ENCODE results near the gene FAM186B.

The FAM186B gene

GRCh38 chr12:49598527-49598926, 6.9 kb downstream of the FAM186B start (continued):
- TF ChIP-seq ZNF223 (tag by site-specific recombination; IDR thresholded peaks at IDR 0.05): no peak
- no peak for TF ChIP-seq ZNF426 (tag by site-specific recombination; IDR thresholded peaks at IDR 0.05)
- TF ChIP-seq SP3 (tag by site-specific recombination; IDR thresholded peaks at IDR 0.05): no peak
- no peak for TF ChIP-seq ZNF785 (tag by site-specific recombination; IDR thresholded peaks at IDR 0.05)
- no peak for TF ChIP-seq ZNF624 (tag by site-specific recombination; IDR thresholded peaks at IDR 0.05)
- no peak for TF ChIP-seq ZNF19 (tag by site-specific recombination; IDR thresholded peaks at IDR 0.05; ENCODE audit: low read depth)
- TF ChIP-seq ZNF658 (tag by site-specific recombination; IDR thresholded peaks at IDR 0.05): no peak
- TF ChIP-seq REST (tag by site-specific recombination; IDR thresholded peaks at IDR 0.05): no peak

DNA sequence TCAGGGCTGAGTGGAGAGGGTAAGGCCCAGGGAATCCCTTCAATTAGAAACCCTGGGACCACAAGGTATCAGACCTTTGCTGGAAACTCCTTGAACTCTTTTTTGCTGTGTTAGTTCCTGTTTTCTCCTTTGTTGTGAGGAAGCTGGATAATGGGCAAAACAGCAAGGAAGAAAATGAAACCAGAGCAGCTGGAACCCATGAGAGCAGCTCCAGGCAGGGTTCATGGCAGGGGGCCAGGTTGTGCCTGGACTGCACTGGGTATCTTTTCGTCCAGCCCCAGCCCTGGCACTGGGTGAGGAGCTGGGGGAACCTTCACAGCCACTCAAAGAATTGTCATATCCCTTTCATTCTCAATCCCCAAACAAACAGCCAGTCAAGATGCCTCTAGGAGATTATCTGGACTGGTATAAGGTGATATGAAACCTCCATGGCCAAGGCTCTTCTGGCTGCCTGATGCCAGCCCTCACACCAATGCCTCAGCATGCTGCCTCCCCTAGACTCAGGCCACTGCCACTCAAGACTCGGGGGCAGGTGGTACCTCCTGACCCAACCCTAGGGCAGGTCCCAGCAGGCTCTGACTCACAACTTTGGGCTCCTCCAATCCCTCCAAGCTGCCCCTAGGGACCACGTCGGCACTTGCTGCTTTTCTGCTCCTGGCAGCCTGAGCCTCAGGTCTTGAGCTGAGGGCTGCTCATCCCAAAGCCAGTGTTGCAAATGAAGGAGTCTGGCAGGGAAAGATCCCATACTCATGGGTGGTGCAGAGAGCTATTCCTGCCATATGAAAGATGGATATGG, 16.5 kb downstream of the FAM186B start:
- Histone ChIP-seq H3K4me3 (ENCODE audit: low read depth, low read length) (no peak overlapping the region), H3K4me1 (ENCODE audit: control insufficient read depth, insufficient read depth, low read length) (no peaks in the 10 kb centered on the region), H3K36me3 (ENCODE audit: control insufficient read depth in 2 of 2, insufficient read depth in 1 of 2, low read length in 2 of 2) (peaks cover 0 to 13% of the 10 kb centered on the region in 2 experiments; a peak in 2 of 3 replicates), H3K9me3 (ENCODE audit: control insufficient read depth, insufficient read depth, low read depth, low read length) (no peaks in the 10 kb centered on the region), H3K27ac (ENCODE audit: extremely low read depth, low read depth, low read length) (no peak overlapping the region)
- ChIA-PET CTCF (interaction anchor here (0.9 to 1.3 kb wide), 3 partner anchors 8 to 231 kb away, joined by 3 to 6 read pairs (median 4); no protein-coding TSS in a partner anchor), POLR2A (no interaction called here)
- TF ChIP-seq PBX3 (CRISPR knock-in tag; IDR thresholded peaks at IDR 0.05) (no peak), ZNF169 (tag by site-specific recombination; IDR thresholded peaks at IDR 0.05) (no peak), TRIM28 (IDR thresholded peaks at IDR 0.05; ENCODE audit: borderline replicate concordance, low read length) (no peak), ZNF433 (tag by site-specific recombination; IDR thresholded peaks at IDR 0.05; ENCODE audit: low read depth) (no peak), REST (tag by site-specific recombination; IDR thresholded peaks at IDR 0.05) (no peak), ZNF623 (tag by site-specific recombination; IDR thresholded peaks at IDR 0.05) (no peak), ZNF26 (tag by site-specific recombination; IDR thresholded peaks at IDR 0.05) (no peak), ZNF324 (tag by site-specific recombination; IDR thresholded peaks at IDR 0.05) (no peak), ZNF585B (tag by site-specific recombination; IDR thresholded peaks at IDR 0.05) (no peak), ZNF658 (tag by site-specific recombination; IDR thresholded peaks at IDR 0.05) (no peak), ZNF514 (tag by site-specific recombination; IDR thresholded peaks at IDR 0.05) (no peak), ZBTB7A (tag by site-specific recombination; IDR thresholded peaks at IDR 0.05; ENCODE audit: low read depth) (no peak), ZNF16 (tag by site-specific recombination; IDR thresholded peaks at IDR 0.05; ENCODE audit: low read depth) (no peak), ZSCAN23 (tag by site-specific recombination; IDR thresholded peaks at IDR 0.05) (no peak), ZNF223 (tag by site-specific recombination; IDR thresholded peaks at IDR 0.05) (no peak), YY1 (tag by site-specific recombination; IDR thresholded peaks at IDR 0.05) (no peak), ZNF837 (tag by site-specific recombination; IDR thresholded peaks at IDR 0.05) (no peak)

Data from HEK293 (cell line).